Prostate gland (tissue), 2 donors: ENCODE measurements around the gene HTR3E.

Source experiments
- POLR2A ChIP-seq: fragments of 450-650 bp; IDR thresholded peaks from one replicate; pipeline ENCODE4 v1.6.1; 2016; ENCODE audit warnings: antibody characterized with exemption, mild to moderate bottlenecking
- POLR2AphosphoS5 ChIP-seq: sonication (generic); formaldehyde crosslinking; IDR thresholded peaks from one replicate; pipeline ENCODE4 v1.6.1; 2017; ENCODE audit warnings: antibody characterized with exemption
- TF ChIP-seq, protein P1 (sequence below), 4 experiments: fragments of 200-600 bp in 2 of 4; fragments of 450-650 bp in 2 of 4; sonication (generic) in 2 of 4; IDR thresholded peaks; 1 replicate in 3 of 4; 2 replicates in 1 of 4; pipeline ENCODE4 v1.5.1; 2016 to 2019; ENCODE audit warnings: antibody characterized with exemption in 4 of 4, mild to moderate bottlenecking in 2 of 4, moderate library complexity in 2 of 4

DNA sequence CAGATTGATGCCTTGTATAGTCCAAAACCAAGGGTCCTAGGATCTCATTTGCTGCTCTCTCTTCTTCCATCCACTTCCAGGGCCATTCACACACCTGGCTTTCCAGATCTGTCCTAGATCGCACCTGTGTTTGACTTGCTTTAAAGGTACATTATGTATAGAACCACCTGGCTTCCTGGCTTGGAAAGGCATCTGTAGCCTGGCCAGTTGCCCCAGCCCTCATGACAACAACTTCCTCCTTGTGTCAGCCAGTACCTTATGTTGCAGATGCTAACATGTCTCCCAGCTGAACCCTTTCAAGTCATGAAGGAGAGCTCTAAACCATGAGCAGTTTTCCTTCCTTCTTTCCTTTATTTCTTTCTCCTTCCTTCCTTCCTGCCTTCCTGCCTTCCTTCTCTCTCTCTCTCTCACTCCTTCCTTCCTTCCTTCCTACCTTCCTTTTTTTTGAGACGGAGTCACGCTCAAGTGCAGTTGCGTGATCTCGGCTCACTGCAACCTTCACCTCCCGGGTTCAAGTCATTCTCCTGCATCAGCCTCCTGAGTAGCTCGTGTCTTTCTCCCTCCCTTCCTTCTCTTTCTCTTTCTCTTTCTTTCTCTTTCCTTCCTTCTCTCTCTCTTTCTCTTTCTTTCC, 46.5 kb upstream of the HTR3E start:
- TF ChIP-seq POLR2AphosphoS5, result no peak
- TF ChIP-seq, protein P1, sequence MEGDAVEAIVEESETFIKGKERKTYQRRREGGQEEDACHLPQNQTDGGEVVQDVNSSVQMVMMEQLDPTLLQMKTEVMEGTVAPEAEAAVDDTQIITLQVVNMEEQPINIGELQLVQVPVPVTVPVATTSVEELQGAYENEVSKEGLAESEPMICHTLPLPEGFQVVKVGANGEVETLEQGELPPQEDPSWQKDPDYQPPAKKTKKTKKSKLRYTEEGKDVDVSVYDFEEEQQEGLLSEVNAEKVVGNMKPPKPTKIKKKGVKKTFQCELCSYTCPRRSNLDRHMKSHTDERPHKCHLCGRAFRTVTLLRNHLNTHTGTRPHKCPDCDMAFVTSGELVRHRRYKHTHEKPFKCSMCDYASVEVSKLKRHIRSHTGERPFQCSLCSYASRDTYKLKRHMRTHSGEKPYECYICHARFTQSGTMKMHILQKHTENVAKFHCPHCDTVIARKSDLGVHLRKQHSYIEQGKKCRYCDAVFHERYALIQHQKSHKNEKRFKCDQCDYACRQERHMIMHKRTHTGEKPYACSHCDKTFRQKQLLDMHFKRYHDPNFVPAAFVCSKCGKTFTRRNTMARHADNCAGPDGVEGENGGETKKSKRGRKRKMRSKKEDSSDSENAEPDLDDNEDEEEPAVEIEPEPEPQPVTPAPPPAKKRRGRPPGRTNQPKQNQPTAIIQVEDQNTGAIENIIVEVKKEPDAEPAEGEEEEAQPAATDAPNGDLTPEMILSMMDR (IDR thresholded peaks at IDR 0.05), result no peak
- no peak for TF ChIP-seq POLR2A
